ENCODE data around the gene DIP2C.

The DIP2C gene

GRCh38 chr10:689452-690371 lies at the start of gene DIP2C:
Gene DIP2C, minus strand, starts transcription at chr10:689668. Its CDS starts 90 bp downstream, at chr10:689578.
- CTCF ChIA-PET: no interaction called here
- TF ChIP-seq L3MBTL2 (conservative IDR thresholded peaks at IDR 0.05) (no peak), SP1 (IDR thresholded peaks at IDR 0.05) (no peak), ELF4 (IDR thresholded peaks at IDR 0.05) (no peak), CTBP1 (IDR thresholded peaks at IDR 0.05; ENCODE audit: borderline replicate concordance) (no peak), FOXK2 (IDR thresholded peaks at IDR 0.05) (no peak), TARDBP (IDR thresholded peaks at IDR 0.05) (no peak), LEF1 (IDR thresholded peaks at IDR 0.05; ENCODE audit: borderline replicate concordance) (no peak), FOXM1 (IDR thresholded peaks at IDR 0.05; ENCODE audit: borderline replicate concordance) (no peak), ARNT (IDR thresholded peaks at IDR 0.05) (no peak), NFRKB (IDR thresholded peaks at IDR 0.05) (no peak), BHLHE40 (IDR thresholded peaks at IDR 0.05; ENCODE audit: borderline replicate concordance) (no peak), ZNF384 (IDR thresholded peaks at IDR 0.05) (no peak), SUZ12 (IDR thresholded peaks at IDR 0.05) (no peak), PKNOX1 (IDR thresholded peaks at IDR 0.05) (no peak), HDGF (IDR thresholded peaks at IDR 0.05; ENCODE audit: borderline replicate concordance) (no peak), FOXA1 (IDR thresholded peaks at IDR 0.05) (no peak)
- POLR2A ChIA-PET: no interaction called here
- DNase-seq (ENCODE audit: extremely low spot score): peak; percentile 88

GRCh38 chr10:734481-734880 lies 45.0 kb upstream of the DIP2C start:
- ChIA-PET POLR2A (no interaction called here), CTCF (no interaction called here)

GRCh38 chr10:733086-733485 lies 43.6 kb upstream of the DIP2C start:
- CTCF ChIA-PET: no interaction called here
- no peak for TF ChIP-seq SUZ12 (IDR thresholded peaks at IDR 0.05)
- 0 out of 2 replicates have a peak, but pooled peaks have one; percentile 11 for TF ChIP-seq L3MBTL2 (conservative IDR thresholded peaks at IDR 0.05)
- POLR2A ChIA-PET: no interaction called here
- no peak for DNase-seq (ENCODE audit: extremely low spot score)

More at GRCh38 chr10:734481-734880, 45.0 kb upstream of the DIP2C start:
- TF ChIP-seq BHLHE40 (IDR thresholded peaks at IDR 0.05; ENCODE audit: borderline replicate concordance) (no peak), L3MBTL2 (conservative IDR thresholded peaks at IDR 0.05) (no peak), FOXA1 (IDR thresholded peaks at IDR 0.05) (no peak), SP1 (IDR thresholded peaks at IDR 0.05) (no peak), FOXM1 (IDR thresholded peaks at IDR 0.05; ENCODE audit: borderline replicate concordance) (no peak), NFRKB (IDR thresholded peaks at IDR 0.05) (no peak), HDGF (IDR thresholded peaks at IDR 0.05; ENCODE audit: borderline replicate concordance) (no peak), PKNOX1 (IDR thresholded peaks at IDR 0.05) (no peak), FOXK2 (IDR thresholded peaks at IDR 0.05) (no peak), ZNF384 (IDR thresholded peaks at IDR 0.05) (no peak), ARNT (IDR thresholded peaks at IDR 0.05) (no peak), ELF4 (IDR thresholded peaks at IDR 0.05) (no peak), SUZ12 (IDR thresholded peaks at IDR 0.05) (no peak), TARDBP (IDR thresholded peaks at IDR 0.05) (no peak), CTBP1 (IDR thresholded peaks at IDR 0.05; ENCODE audit: borderline replicate concordance) (no peak), LEF1 (IDR thresholded peaks at IDR 0.05; ENCODE audit: borderline replicate concordance) (no peak)
- DNase-seq (ENCODE audit: extremely low spot score): no peak

- DNase-seq (ENCODE audit: extremely low spot score): no peak
- ChIA-PET POLR2A (no interaction called here), CTCF (no interaction called here)
- TF ChIP-seq SP1 (IDR thresholded peaks at IDR 0.05) (no peak), BHLHE40 (IDR thresholded peaks at IDR 0.05; ENCODE audit: borderline replicate concordance) (no peak), CTBP1 (IDR thresholded peaks at IDR 0.05; ENCODE audit: borderline replicate concordance) (no peak), TARDBP (IDR thresholded peaks at IDR 0.05) (no peak), FOXA1 (IDR thresholded peaks at IDR 0.05) (no peak), HDGF (IDR thresholded peaks at IDR 0.05; ENCODE audit: borderline replicate concordance) (no peak), ELF4 (IDR thresholded peaks at IDR 0.05) (no peak), FOXM1 (IDR thresholded peaks at IDR 0.05; ENCODE audit: borderline replicate concordance) (no peak), SUZ12 (IDR thresholded peaks at IDR 0.05) (no peak), ZNF384 (IDR thresholded peaks at IDR 0.05) (no peak), LEF1 (IDR thresholded peaks at IDR 0.05; ENCODE audit: borderline replicate concordance) (no peak), L3MBTL2 (conservative IDR thresholded peaks at IDR 0.05) (no peak), NFRKB (IDR thresholded peaks at IDR 0.05) (no peak), PKNOX1 (IDR thresholded peaks at IDR 0.05) (no peak), ARNT (IDR thresholded peaks at IDR 0.05) (no peak), FOXK2 (IDR thresholded peaks at IDR 0.05) (no peak)
Observed at GRCh38 chr10:729213-729612, 39.7 kb upstream of the DIP2C start.

GRCh38 chr10:728603-729002 lies 39.1 kb upstream of the DIP2C start:
- DNase-seq (ENCODE audit: extremely low spot score): no peak
- TF ChIP-seq SP1 (IDR thresholded peaks at IDR 0.05) (no peak), ZNF384 (IDR thresholded peaks at IDR 0.05) (no peak), BHLHE40 (IDR thresholded peaks at IDR 0.05; ENCODE audit: borderline replicate concordance) (no peak)
- POLR2A ChIA-PET: no interaction called here
- CTCF ChIA-PET: no interaction called here

- no peak for DNase-seq (ENCODE audit: extremely low spot score)
- TF ChIP-seq FOXM1 (IDR thresholded peaks at IDR 0.05; ENCODE audit: borderline replicate concordance): no peak
- TF ChIP-seq ELF4 (IDR thresholded peaks at IDR 0.05): no peak
- TF ChIP-seq TARDBP (IDR thresholded peaks at IDR 0.05): no peak
- no peak for TF ChIP-seq BHLHE40 (IDR thresholded peaks at IDR 0.05; ENCODE audit: borderline replicate concordance)
- no peak for TF ChIP-seq SP1 (IDR thresholded peaks at IDR 0.05)
- TF ChIP-seq FOXA1 (IDR thresholded peaks at IDR 0.05): no peak
- no peak for TF ChIP-seq SUZ12 (IDR thresholded peaks at IDR 0.05)
- no peak for TF ChIP-seq HDGF (IDR thresholded peaks at IDR 0.05; ENCODE audit: borderline replicate concordance)
- ChIA-PET POLR2A (no interaction called here), CTCF (no interaction called here)
Observed at GRCh38 chr10:727162-727790, 37.8 kb upstream of the DIP2C start.

Data from HEK293T (cell line).